OCI-LY7 (cell line): Measurements from ENCODE around the gene GPD2.

Experiments used
- CTCF ChIP-seq: fragments of 200-600 bp; sonication (generic); conservative IDR thresholded peaks from 2 replicates; pipeline ENCODE4 v1.5.1; 2014; ENCODE audit warnings: mild to moderate bottlenecking, antibody characterized with exemption, low read length, moderate library complexity, mixed read lengths
- EZH2phosphoT487 ChIP-seq: fragments of 200-600 bp; sonication (generic); IDR thresholded peaks from 2 replicates; pipeline ENCODE4 v1.6.1; 2018; ENCODE audit warnings: low read depth, borderline replicate concordance, mild to moderate bottlenecking, mixed run types, antibody characterized with exemption, low read length, moderate library complexity, mixed read lengths

- TF ChIP-seq CTCF (no peak), EZH2phosphoT487 (no peak)
These were observed 149.3 kb downstream of the GPD2 start for GRCh38 chr2:156585457-156585856.
